Pancreas (tissue), 10 donors: ENCODE data around the gene KIF20B. TPM values are rescaled to one million over a fixed set of nuclear protein-coding genes. Genes with fewer than 3 reads are reported as not detected.
"Not testable (repeated sequence)": the region's sequence is repeated elsewhere in the genome, so short reads cannot be mapped to it uniquely, and the experiment has no call there.

ENCODE experiments used
- ATAC-seq, 4 donors: fragments of 200-7000 bp; cut with Tn5 transposase; one replicate each; pipeline versions ENCODE4 v1.8.0 to v1.9.1; 2020; ENCODE audit warnings: mild to moderate bottlenecking in 4 of 4, moderate library complexity in 4 of 4
- DNase-seq, 6 donors: peaks; one replicate each; pipeline ENCODE4 v3.0.0-alpha.2; 2020
- FAIRE-seq: peaks from 2 replicates; lab custom pipeline; 2012; peaks lifted over from hg19 to GRCh38; lab: Jason Lieb, UNC
- H3K27ac ChIP-seq, 4 donors: fragments of 200-600 bp; sonication (generic); 1 replicate in 3 of 4; 2 replicates in 1 of 4; pipeline versions ENCODE4 v1.5.0 to v1.8.0; 2020
- H3K27me3 ChIP-seq, 4 donors: fragments of 200-600 bp; one replicate each; pipeline ENCODE4 v1.8.0; 2021
- H3K36me3 ChIP-seq, 3 donors: fragments of 200-600 bp; sonication (generic) in 1 of 3; one replicate each; pipeline versions ENCODE4 v1.5.0 to v1.8.0; 2020 to 2021
- H3K4me1 ChIP-seq, 3 donors: fragments of 200-600 bp; one replicate each; pipeline ENCODE4 v1.8.0; 2021
- H3K4me3 ChIP-seq, 4 donors: fragments of 200-600 bp; sonication (generic) in 2 of 4; one replicate each; pipeline versions ENCODE4 v1.5.0 to v1.8.0; 2020 to 2021
- H3K9me3 ChIP-seq, 4 donors: fragments of 200-600 bp; one replicate each; pipeline ENCODE4 v1.8.0; 2021
- CTCF ChIP-seq, 4 donors: fragments of 200-600 bp; sonication (generic) in 3 of 4; IDR thresholded peaks; one replicate each; pipeline versions ENCODE4 v1.5.0 to v1.8.0; 2021; ENCODE audit warnings: antibody characterized with exemption in 4 of 4
- WGBS, 2 donors: extraction: QIAGEN DNeasy Blood & Tissue Kit; methylation state at CpG; one replicate each; pipeline ENCODE4 v1.1.7; 2013; 5-methylcytosine and 5-hydroxymethylcytosine counted together
- intact Hi-C, 3 donors: fragments of 100-400 bp; cut with DNase I; formaldehyde crosslinking; loops; one replicate each; pipeline versions ENCODE4 v1.11.1 to v1.14.2; 2022
- polyA plus RNA-seq, 2 donors: library from polyadenylated mRNA; stranded (reverse); fragments of 200-250 nt; gene quantifications; one replicate each; pipeline ENCODE4 v1.2.3, GENCODE V29; 2013
- total RNA-seq, 6 donors: library from RNA; stranded (reverse); fragmentation: NEBNext Ultra II Directional in 4 of 6; extraction: Animal tissue kit (Norgen Biotek cat#: 25700) in 4 of 6; gene quantifications; one replicate each; pipeline versions ENCODE4 v1.2.1 to v1.2.4, GENCODE V29; 2021 to 2023
- donor health status: healthy with polysubstance abuse.
- donor health status: DM: no; HTN: no; CAD: no; lungs with moderate emphysema.
- donor health status: DM: no; HTN: no; CAD: no.
- donor health status: control.
- donor health status: control.
- donor health status: Bipolar disorder and iron deficiency.
- donor health status: DM: yes; HTN: yes; CAD: no.
- donor health status: DM: no; HTN: no; CAD: no.
- donor health status: DM: no; HTN: no; CAD: no.
- donor health status: DM: yes; HTN: yes; CAD: no.

Gene KIF20B
- total and polyA plus RNA-seq, 8 donors = 0.34 to 2.5 (median 1.3) TPM

DNA sequence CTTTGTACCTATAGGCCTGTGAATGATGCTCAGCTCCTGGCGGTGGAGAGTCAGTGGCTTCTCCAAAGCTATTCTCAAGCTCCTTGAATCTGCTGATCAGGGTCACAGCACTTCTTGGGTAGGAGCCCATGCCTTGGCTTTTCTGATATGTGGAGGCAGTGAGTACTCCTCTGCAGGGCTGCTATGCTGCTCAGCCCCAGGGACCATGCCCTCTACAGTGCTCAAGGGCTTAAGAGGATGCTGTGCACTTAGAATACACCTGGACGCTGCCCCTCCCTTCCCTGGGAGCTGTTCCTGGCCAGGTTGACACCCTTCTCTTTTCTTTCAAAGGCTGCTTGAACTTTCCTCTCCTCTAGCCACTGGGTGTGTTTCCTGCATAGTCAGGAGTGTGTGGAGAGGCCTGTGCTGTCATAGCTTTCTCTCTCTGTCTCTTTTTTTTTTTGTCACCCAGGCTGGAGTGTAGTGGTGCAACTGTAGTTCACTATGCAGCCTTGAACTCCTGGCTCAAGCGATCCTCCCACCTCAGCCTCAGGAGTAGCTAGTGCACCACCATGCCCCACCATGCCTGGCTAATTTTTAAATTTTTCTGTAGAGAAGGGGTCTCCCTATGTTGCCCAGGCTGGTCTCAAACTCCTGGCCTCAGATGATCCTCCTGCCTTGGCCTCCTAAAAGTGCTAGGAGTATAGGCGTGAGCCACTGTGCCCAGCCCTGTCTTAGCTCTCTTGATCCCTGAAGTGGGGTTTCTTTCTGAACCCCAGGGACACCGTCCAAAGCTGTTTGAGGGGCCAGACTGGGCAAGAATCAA, 113.9 kb downstream of the KIF20B start:
- Histone ChIP-seq H3K4me1 (no peaks in the 10 kb centered on the region), H3K9me3 (no peaks in the 10 kb centered on the region), H3K36me3 (no peaks in the 10 kb centered on the region), H3K27ac (no peak overlapping the region), H3K4me3 (no peak overlapping the region), H3K27me3 (no peaks in the 10 kb centered on the region)
- FAIRE-seq (no peak), ATAC-seq (no peak), DNase-seq (no peak)
- TF ChIP-seq CTCF (IDR thresholded peaks at IDR 0.05) = no peak
- 83 to 84% methylated on average over 5 of the region's 5 CpGs for WGBS, 2 donors
- intact Hi-C loops = loop anchor here in 1 of 3 donors (2.0 kb wide), 1 partner anchor 14 kb away; no protein-coding TSS in a partner anchor

GRCh38 chr10:89819008-89819407, 117.6 kb downstream of the KIF20B start:
- WGBS, 2 donors = 67 to 70% methylated on average over 3 of the region's 3 CpGs
- DNase-seq = not testable (repeated sequence)

More at GRCh38 chr10:89819008-89819407, 117.6 kb downstream of the KIF20B start:
- H3K4me3 ChIP-seq, H3K9me3 ChIP-seq, H3K4me1 ChIP-seq, H3K27ac ChIP-seq, ATAC-seq, H3K27me3 ChIP-seq, intact Hi-C loops, H3K36me3 ChIP-seq, FAIRE-seq: not testable (repeated sequence)

Other genes starting within 250 kb of the KIF20B start
- gene SLC16A12, start 166.0 kb upstream of the KIF20B start, total RNA-seq = 10 to 100 TPM; 12.8 to 38.2 (median 28.4) TPM
- 10 to 100 TPM in 1 of 2 donors, 1 to 10 TPM in 1; 6.0 to 18.8 TPM for gene SLC16A12, start 166.0 kb upstream of the KIF20B start, polyA plus RNA-seq
- gene PANK1, start 56.3 kb upstream of the KIF20B start, total RNA-seq = 1 to 10 TPM; 1.9 to 3.5 (median 2.5) TPM
- 1 to 10 TPM in 1 of 2 donors, under 1 TPM in 1; 0.46 to 1.1 TPM for gene PANK1, start 56.3 kb upstream of the KIF20B start, polyA plus RNA-seq